ENCODE data around the gene MKRN3.

DNA sequence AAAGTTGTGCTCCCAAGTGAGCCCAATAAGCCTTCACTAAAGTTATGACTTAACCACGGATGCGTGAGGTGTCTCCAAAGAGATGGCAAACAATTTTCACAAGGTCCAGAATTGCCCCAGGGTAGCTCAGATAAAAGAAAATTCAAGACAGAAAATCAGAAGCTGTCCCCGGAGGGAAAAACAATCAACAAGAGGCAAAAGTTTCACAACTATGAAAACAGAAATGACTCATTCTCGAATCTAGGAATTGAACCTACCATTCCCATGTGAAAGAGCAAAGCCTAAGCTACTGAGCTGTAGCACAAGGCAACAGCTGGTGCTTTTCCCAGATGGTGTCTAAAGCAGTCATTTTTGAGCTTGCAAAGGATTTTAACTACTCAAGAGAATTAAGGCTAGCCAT is 33.5 kb upstream of the MKRN3 start:
- TF ChIP-seq POLR2A (IDR thresholded peaks at IDR 0.05; ENCODE audit: low read depth, low read length) (no peak), EZH2 (IDR thresholded peaks at IDR 0.05; ENCODE audit: borderline replicate concordance, low read depth, low read length, severe bottlenecking) (no peak), POLR2AphosphoS5 (IDR thresholded peaks at IDR 0.05; ENCODE audit: insufficient read depth, low read depth, low read length) (no peak), FOS (IDR thresholded peaks at IDR 0.05; ENCODE audit: borderline replicate concordance, insufficient read depth, low read length) (no peak), GATA2 (IDR thresholded peaks at IDR 0.05; ENCODE audit: insufficient read depth, insufficient read length, low read depth, low read length) (no peak), MYC (IDR thresholded peaks at IDR 0.05; ENCODE audit: low read depth, low read length) (no peak)
- TF ChIP-seq, protein P1, sequence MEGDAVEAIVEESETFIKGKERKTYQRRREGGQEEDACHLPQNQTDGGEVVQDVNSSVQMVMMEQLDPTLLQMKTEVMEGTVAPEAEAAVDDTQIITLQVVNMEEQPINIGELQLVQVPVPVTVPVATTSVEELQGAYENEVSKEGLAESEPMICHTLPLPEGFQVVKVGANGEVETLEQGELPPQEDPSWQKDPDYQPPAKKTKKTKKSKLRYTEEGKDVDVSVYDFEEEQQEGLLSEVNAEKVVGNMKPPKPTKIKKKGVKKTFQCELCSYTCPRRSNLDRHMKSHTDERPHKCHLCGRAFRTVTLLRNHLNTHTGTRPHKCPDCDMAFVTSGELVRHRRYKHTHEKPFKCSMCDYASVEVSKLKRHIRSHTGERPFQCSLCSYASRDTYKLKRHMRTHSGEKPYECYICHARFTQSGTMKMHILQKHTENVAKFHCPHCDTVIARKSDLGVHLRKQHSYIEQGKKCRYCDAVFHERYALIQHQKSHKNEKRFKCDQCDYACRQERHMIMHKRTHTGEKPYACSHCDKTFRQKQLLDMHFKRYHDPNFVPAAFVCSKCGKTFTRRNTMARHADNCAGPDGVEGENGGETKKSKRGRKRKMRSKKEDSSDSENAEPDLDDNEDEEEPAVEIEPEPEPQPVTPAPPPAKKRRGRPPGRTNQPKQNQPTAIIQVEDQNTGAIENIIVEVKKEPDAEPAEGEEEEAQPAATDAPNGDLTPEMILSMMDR (IDR thresholded peaks at IDR 0.05; ENCODE audit: extremely low read depth in 1 of 2, insufficient read depth in 1 of 2, low read depth in 1 of 2, low read length in 2 of 2): no peak
- TF ChIP-seq, protein P2, sequence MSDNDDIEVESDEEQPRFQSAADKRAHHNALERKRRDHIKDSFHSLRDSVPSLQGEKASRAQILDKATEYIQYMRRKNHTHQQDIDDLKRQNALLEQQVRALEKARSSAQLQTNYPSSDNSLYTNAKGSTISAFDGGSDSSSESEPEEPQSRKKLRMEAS (IDR thresholded peaks at IDR 0.05; ENCODE audit: insufficient read depth, insufficient read length): no peak

All from endothelial cell of umbilical vein (primary cell).